ENCODE results near the gene PLPP3. TPM values are rescaled to one million over a fixed set of nuclear protein-coding genes. Genes with fewer than 3 reads are reported as not detected.

The PLPP3 gene
- total RNA-seq, 1 donor from 2014 or later: 132 TPM

GRCh38 chr1:56566061-56566744 lies 13.2 kb downstream of the PLPP3 start:
- no peaks in the 10 kb centered on the region for H3K36me3 ChIP-seq (ENCODE audit: control insufficient read depth in 3 of 3, insufficient read depth in 3 of 3, low read length in 3 of 3)
- no peak overlapping the region for H3K9ac ChIP-seq (ENCODE audit: low read depth in 1 of 3, low read length in 3 of 3)
- no peaks in the 10 kb centered on the region for H3K9me3 ChIP-seq (ENCODE audit: control insufficient read depth in 3 of 3, low read length in 3 of 3)
- no peaks in the 10 kb centered on the region for H3K27me3 ChIP-seq (ENCODE audit: control insufficient read depth in 3 of 3, insufficient read depth in 3 of 3, low read length in 3 of 3)
- peaks cover 15 to 36% (median 30%) of the 10 kb centered on the region in 3 donors for H3K4me1 ChIP-seq (ENCODE audit: control insufficient read depth in 3 of 3, insufficient read depth in 3 of 3, low read length in 3 of 3)
- H3K4me3 ChIP-seq (ENCODE audit: low read length in 3 of 3): no peak overlapping the region
- H3K27ac ChIP-seq (ENCODE audit: low read depth, low read length): no peak overlapping the region

- Histone ChIP-seq H3K9me3 (ENCODE audit: control insufficient read depth in 3 of 3, low read length in 3 of 3) (no peaks in the 10 kb centered on the region), H3K4me1 (ENCODE audit: control insufficient read depth in 3 of 3, insufficient read depth in 3 of 3, low read length in 3 of 3) (peaks cover 8 to 27% (median 18%) of the 10 kb centered on the region in 3 donors), H3K9ac (ENCODE audit: low read depth in 1 of 3, low read length in 3 of 3) (no peak overlapping the region), H3K27ac (ENCODE audit: low read depth, low read length) (no peak overlapping the region), H3K27me3 (ENCODE audit: control insufficient read depth in 3 of 3, insufficient read depth in 3 of 3, low read length in 3 of 3) (no peaks in the 10 kb centered on the region), H3K4me3 (ENCODE audit: low read length in 3 of 3) (no peak overlapping the region), H3K36me3 (ENCODE audit: control insufficient read depth in 3 of 3, insufficient read depth in 3 of 3, low read length in 3 of 3) (no peaks in the 10 kb centered on the region)
Observed at GRCh38 chr1:56564615-56565014, 14.7 kb downstream of the PLPP3 start.

- Histone ChIP-seq H3K27ac (ENCODE audit: low read depth, low read length) (no peak overlapping the region), H3K36me3 (ENCODE audit: control insufficient read depth in 3 of 3, insufficient read depth in 3 of 3, low read length in 3 of 3) (no peaks in the 10 kb centered on the region), H3K9me3 (ENCODE audit: control insufficient read depth in 3 of 3, low read length in 3 of 3) (no peaks in the 10 kb centered on the region), H3K9ac (ENCODE audit: low read depth in 1 of 3, low read length in 3 of 3) (no peak overlapping the region), H3K4me3 (ENCODE audit: low read length in 3 of 3) (no peak overlapping the region), H3K4me1 (ENCODE audit: control insufficient read depth in 3 of 3, insufficient read depth in 3 of 3, low read length in 3 of 3) (peaks cover 6 to 26% (median 16%) of the 10 kb centered on the region in 3 donors), H3K27me3 (ENCODE audit: control insufficient read depth in 3 of 3, insufficient read depth in 3 of 3, low read length in 3 of 3) (no peaks in the 10 kb centered on the region)
Observed at GRCh38 chr1:56563568-56563967, 15.8 kb downstream of the PLPP3 start.

GRCh38 chr1:56562891-56563452 lies 16.4 kb downstream of the PLPP3 start:
- Histone ChIP-seq H3K9ac (ENCODE audit: low read depth in 1 of 3, low read length in 3 of 3) (no peak overlapping the region), H3K9me3 (ENCODE audit: control insufficient read depth in 3 of 3, low read length in 3 of 3) (no peaks in the 10 kb centered on the region), H3K27me3 (ENCODE audit: control insufficient read depth in 3 of 3, insufficient read depth in 3 of 3, low read length in 3 of 3) (no peaks in the 10 kb centered on the region), H3K27ac (ENCODE audit: low read depth, low read length) (no peak overlapping the region), H3K36me3 (ENCODE audit: control insufficient read depth in 3 of 3, insufficient read depth in 3 of 3, low read length in 3 of 3) (no peaks in the 10 kb centered on the region), H3K4me3 (ENCODE audit: low read length in 3 of 3) (no peak overlapping the region), H3K4me1 (ENCODE audit: control insufficient read depth in 3 of 3, insufficient read depth in 3 of 3, low read length in 3 of 3) (peaks cover 6 to 30% (median 16%) of the 10 kb centered on the region in 3 donors)

- no peak overlapping the region for H3K27ac ChIP-seq (ENCODE audit: low read depth, low read length)
- no peaks in the 10 kb centered on the region for H3K9me3 ChIP-seq (ENCODE audit: control insufficient read depth in 3 of 3, low read length in 3 of 3)
- peaks cover 6 to 30% (median 14%) of the 10 kb centered on the region in 3 donors for H3K4me1 ChIP-seq (ENCODE audit: control insufficient read depth in 3 of 3, insufficient read depth in 3 of 3, low read length in 3 of 3)
- H3K36me3 ChIP-seq (ENCODE audit: control insufficient read depth in 3 of 3, insufficient read depth in 3 of 3, low read length in 3 of 3): no peaks in the 10 kb centered on the region
- H3K27me3 ChIP-seq (ENCODE audit: control insufficient read depth in 3 of 3, insufficient read depth in 3 of 3, low read length in 3 of 3): no peaks in the 10 kb centered on the region
- H3K9ac ChIP-seq (ENCODE audit: low read depth in 1 of 3, low read length in 3 of 3): no peak overlapping the region
- no peak overlapping the region for H3K4me3 ChIP-seq (ENCODE audit: low read length in 3 of 3)
Observed at GRCh38 chr1:56561227-56562019, 17.9 kb downstream of the PLPP3 start.

- no peak overlapping the region for H3K4me3 ChIP-seq (ENCODE audit: low read length in 3 of 3)
- H3K9ac ChIP-seq (ENCODE audit: low read depth in 1 of 3, low read length in 3 of 3): no peak overlapping the region
- no peak overlapping the region for H3K27ac ChIP-seq (ENCODE audit: low read depth, low read length)
- H3K9me3 ChIP-seq (ENCODE audit: control insufficient read depth in 3 of 3, low read length in 3 of 3): no peaks in the 10 kb centered on the region
- H3K4me1 ChIP-seq (ENCODE audit: control insufficient read depth in 3 of 3, insufficient read depth in 3 of 3, low read length in 3 of 3): peaks cover 4 to 31% (median 5%) of the 10 kb centered on the region in 3 donors
- H3K27me3 ChIP-seq (ENCODE audit: control insufficient read depth in 3 of 3, insufficient read depth in 3 of 3, low read length in 3 of 3): no peaks in the 10 kb centered on the region
- peaks cover 0 to 2% (median 0%) of the 10 kb centered on the region in 3 donors for H3K36me3 ChIP-seq (ENCODE audit: control insufficient read depth in 3 of 3, insufficient read depth in 3 of 3, low read length in 3 of 3)
Observed at GRCh38 chr1:56557746-56558145, 21.6 kb downstream of the PLPP3 start.

GRCh38 chr1:56555448-56555847 lies 23.9 kb downstream of the PLPP3 start:
- H3K27me3 ChIP-seq (ENCODE audit: control insufficient read depth in 3 of 3, insufficient read depth in 3 of 3, low read length in 3 of 3): no peaks in the 10 kb centered on the region
- H3K27ac ChIP-seq (ENCODE audit: low read depth, low read length): no peak overlapping the region
- H3K9ac ChIP-seq (ENCODE audit: low read depth in 1 of 3, low read length in 3 of 3): no peak overlapping the region
- no peaks in the 10 kb centered on the region for H3K9me3 ChIP-seq (ENCODE audit: control insufficient read depth in 3 of 3, low read length in 3 of 3)
- peaks cover 0 to 2% (median 0%) of the 10 kb centered on the region in 3 donors for H3K36me3 ChIP-seq (ENCODE audit: control insufficient read depth in 3 of 3, insufficient read depth in 3 of 3, low read length in 3 of 3)
- no peak overlapping the region for H3K4me3 ChIP-seq (ENCODE audit: low read length in 3 of 3)
- peaks cover 12 to 38% (median 16%) of the 10 kb centered on the region in 3 donors for H3K4me1 ChIP-seq (ENCODE audit: control insufficient read depth in 3 of 3, insufficient read depth in 3 of 3, low read length in 3 of 3)

- H3K4me1 ChIP-seq (ENCODE audit: control insufficient read depth in 3 of 3, insufficient read depth in 3 of 3, low read length in 3 of 3): peaks cover 31 to 48% (median 33%) of the 10 kb centered on the region in 3 donors
- no peak overlapping the region for H3K27ac ChIP-seq (ENCODE audit: low read depth, low read length)
- H3K4me3 ChIP-seq (ENCODE audit: low read length in 3 of 3): no peak overlapping the region
Observed at GRCh38 chr1:56553046-56553445, 26.3 kb downstream of the PLPP3 start.

GRCh38 chr1:56552349-56552748 lies 27.0 kb downstream of the PLPP3 start:
- H3K27ac ChIP-seq (ENCODE audit: low read depth, low read length): no peak overlapping the region
- peaks cover 0 to 2% (median 0%) of the 10 kb centered on the region in 3 donors for H3K36me3 ChIP-seq (ENCODE audit: control insufficient read depth in 3 of 3, insufficient read depth in 3 of 3, low read length in 3 of 3)
- H3K4me3 ChIP-seq (ENCODE audit: low read length in 3 of 3): no peak overlapping the region
- no peaks in the 10 kb centered on the region for H3K27me3 ChIP-seq (ENCODE audit: control insufficient read depth in 3 of 3, insufficient read depth in 3 of 3, low read length in 3 of 3)
- H3K9ac ChIP-seq (ENCODE audit: low read depth in 1 of 3, low read length in 3 of 3): no peak overlapping the region
- H3K4me1 ChIP-seq (ENCODE audit: control insufficient read depth in 3 of 3, insufficient read depth in 3 of 3, low read length in 3 of 3): peaks cover 38 to 55% (median 40%) of the 10 kb centered on the region in 3 donors
- no peaks in the 10 kb centered on the region for H3K9me3 ChIP-seq (ENCODE audit: control insufficient read depth in 3 of 3, low read length in 3 of 3)

More at GRCh38 chr1:56553046-56553445, 26.3 kb downstream of the PLPP3 start:
- Histone ChIP-seq H3K9me3 (ENCODE audit: control insufficient read depth in 3 of 3, low read length in 3 of 3) (no peaks in the 10 kb centered on the region), H3K9ac (ENCODE audit: low read depth in 1 of 3, low read length in 3 of 3) (no peak overlapping the region), H3K27me3 (ENCODE audit: control insufficient read depth in 3 of 3, insufficient read depth in 3 of 3, low read length in 3 of 3) (no peaks in the 10 kb centered on the region), H3K36me3 (ENCODE audit: control insufficient read depth in 3 of 3, insufficient read depth in 3 of 3, low read length in 3 of 3) (peaks cover 0 to 2% (median 0%) of the 10 kb centered on the region in 3 donors)

- Histone ChIP-seq H3K27me3 (ENCODE audit: control insufficient read depth in 3 of 3, insufficient read depth in 3 of 3, low read length in 3 of 3) (no peaks in the 10 kb centered on the region), H3K9me3 (ENCODE audit: control insufficient read depth in 3 of 3, low read length in 3 of 3) (no peaks in the 10 kb centered on the region)
Observed at GRCh38 chr1:56551691-56552090, 27.7 kb downstream of the PLPP3 start.

More at GRCh38 chr1:56551691-56552090, 27.7 kb downstream of the PLPP3 start:
- Histone ChIP-seq H3K27ac (ENCODE audit: low read depth, low read length) (no peak overlapping the region), H3K4me3 (ENCODE audit: low read length in 3 of 3) (no peak overlapping the region), H3K4me1 (ENCODE audit: control insufficient read depth in 3 of 3, insufficient read depth in 3 of 3, low read length in 3 of 3) (peaks cover 41 to 59% (median 41%) of the 10 kb centered on the region in 3 donors), H3K36me3 (ENCODE audit: control insufficient read depth in 3 of 3, insufficient read depth in 3 of 3, low read length in 3 of 3) (peaks cover 0 to 2% (median 0%) of the 10 kb centered on the region in 3 donors), H3K9ac (ENCODE audit: low read depth in 1 of 3, low read length in 3 of 3) (no peak overlapping the region)

All from skeletal muscle tissue (tissue), 4 donors.